Memory B cell (primary cell): ENCODE results near the gene GLI3.

Experiments used
- ATAC-seq: fragments of 150-1000 bp; cut with Tn5 transposase; 2 replicates; pipeline ENCODE4 v1.10.0; 2021; ENCODE audit warnings: low read depth, mild to moderate bottlenecking, moderate library complexity
- DNase-seq, 2 donors: peaks; one replicate each; pipeline ENCODE4 v3.0.0; 2022; ENCODE audit warnings: low spot score in 2 of 2
- H3K27ac Mint-ChIP-seq: one replicate; pipeline ENCODE4 v1.8.0; 2022; ENCODE audit warnings: mild to moderate bottlenecking, moderate library complexity, mixed read lengths
- H3K27me3 Mint-ChIP-seq: one replicate; pipeline ENCODE4 v1.8.0; 2022; ENCODE audit warnings: mixed read lengths
- H3K36me3 Mint-ChIP-seq: one replicate; pipeline ENCODE4 v1.8.0; 2022; ENCODE audit warnings: mild to moderate bottlenecking, mixed read lengths
- H3K4me1 Mint-ChIP-seq: one replicate; pipeline ENCODE4 v1.8.0; 2022; ENCODE audit warnings: mixed read lengths
- H3K4me3 Mint-ChIP-seq: one replicate; pipeline ENCODE4 v1.8.0; 2022; ENCODE audit warnings: mild to moderate bottlenecking, moderate library complexity, mixed read lengths
- H3K9me3 Mint-ChIP-seq: one replicate; pipeline ENCODE4 v1.8.0; 2022; ENCODE audit warnings: mixed read lengths

The GLI3 gene

GRCh38 chr7:42247301-42247700 lies 10.3 kb upstream of the GLI3 start:
- Mint-ChIP-seq H3K27ac (no peak overlapping the region), H3K9me3 (peaks cover 2% of the 10 kb centered on the region), H3K4me1 (no peaks in the 10 kb centered on the region), H3K27me3 (no peaks in the 10 kb centered on the region), H3K4me3 (no peak overlapping the region), H3K36me3 (no peaks in the 10 kb centered on the region)
- ATAC-seq (no peak), DNase-seq (no peak)

GRCh38 chr7:42244828-42245227 lies 7.8 kb upstream of the GLI3 start:
- ATAC-seq (no peak), DNase-seq (no peak)
- peaks cover 2% of the 10 kb centered on the region for H3K4me1 Mint-ChIP-seq

GRCh38 chr7:42242381-42242780 lies 5.4 kb upstream of the GLI3 start:
- peaks cover 2% of the 10 kb centered on the region for H3K9me3 Mint-ChIP-seq
- no peak overlapping the region for H3K27ac Mint-ChIP-seq
- no peak for DNase-seq
- H3K4me1 Mint-ChIP-seq, result peaks cover 8% of the 10 kb centered on the region
- peaks cover 27% of the 10 kb centered on the region for H3K27me3 Mint-ChIP-seq
- ATAC-seq, result no peak
- H3K36me3 Mint-ChIP-seq, result peaks cover 4% of the 10 kb centered on the region
- no peak overlapping the region for H3K4me3 Mint-ChIP-seq

More at GRCh38 chr7:42244828-42245227, 7.8 kb upstream of the GLI3 start:
- Mint-ChIP-seq H3K36me3 (peaks cover 3% of the 10 kb centered on the region), H3K27me3 (peaks cover 12% of the 10 kb centered on the region), H3K27ac (no peak overlapping the region), H3K9me3 (peaks cover 2% of the 10 kb centered on the region), H3K4me3 (no peak overlapping the region)

- no peak overlapping the region for H3K27ac Mint-ChIP-seq
- ATAC-seq (no peak), DNase-seq (no peak)
- H3K4me1 Mint-ChIP-seq, result peaks cover 8% of the 10 kb centered on the region
- H3K27me3 Mint-ChIP-seq, result peaks cover 27% of the 10 kb centered on the region
- H3K36me3 Mint-ChIP-seq, result peaks cover 4% of the 10 kb centered on the region
- no peak overlapping the region for H3K4me3 Mint-ChIP-seq
- H3K9me3 Mint-ChIP-seq, result peaks cover 2% of the 10 kb centered on the region
Observed at GRCh38 chr7:42241424-42241823, 4.4 kb upstream of the GLI3 start.

- peaks cover 15% of the 10 kb centered on the region for H3K4me1 Mint-ChIP-seq
- no peak overlapping the region for H3K27ac Mint-ChIP-seq
- H3K4me3 Mint-ChIP-seq, result no peak overlapping the region
- ATAC-seq (no peak), DNase-seq (no peak)
- H3K27me3 Mint-ChIP-seq, result peaks cover 30% of the 10 kb centered on the region
- peaks cover 2% of the 10 kb centered on the region for H3K9me3 Mint-ChIP-seq
- peaks cover 4% of the 10 kb centered on the region for H3K36me3 Mint-ChIP-seq
Observed at GRCh38 chr7:42240416-42240815, 3.4 kb upstream of the GLI3 start.

- peaks cover 33% of the 10 kb centered on the region for H3K27me3 Mint-ChIP-seq
Observed at GRCh38 chr7:42238709-42239366, 1.8 kb upstream of the GLI3 start.

GRCh38 chr7:42237811-42238541 lies 967 bp upstream of the GLI3 start:
- DNase-seq (no peak), ATAC-seq (no peak)
- peaks cover 2% of the 10 kb centered on the region for H3K9me3 Mint-ChIP-seq
- peaks cover 33% of the 10 kb centered on the region for H3K27me3 Mint-ChIP-seq
- H3K4me3 Mint-ChIP-seq, result peak overlapping the region; percentile 89
- peaks cover 4% of the 10 kb centered on the region for H3K36me3 Mint-ChIP-seq
- peaks cover 16% of the 10 kb centered on the region for H3K4me1 Mint-ChIP-seq
- no peak overlapping the region for H3K27ac Mint-ChIP-seq

More at GRCh38 chr7:42238709-42239366, 1.8 kb upstream of the GLI3 start:
- no peak overlapping the region for H3K27ac Mint-ChIP-seq
- DNase-seq (no peak), ATAC-seq (no peak)
- H3K4me3 Mint-ChIP-seq, result peak overlapping the region; percentile 89
- H3K36me3 Mint-ChIP-seq, result peaks cover 4% of the 10 kb centered on the region
- H3K9me3 Mint-ChIP-seq, result peaks cover 2% of the 10 kb centered on the region
- H3K4me1 Mint-ChIP-seq, result peaks cover 16% of the 10 kb centered on the region

- Mint-ChIP-seq H3K36me3 (peaks cover 2% of the 10 kb centered on the region), H3K4me1 (peaks cover 14% of the 10 kb centered on the region), H3K4me3 (peak overlapping the region; percentile 70), H3K27ac (no peak overlapping the region), H3K27me3 (peaks cover 32% of the 10 kb centered on the region), H3K9me3 (no peaks in the 10 kb centered on the region)
- DNase-seq, result no peak
- ATAC-seq, result no peak
Observed at GRCh38 chr7:42236266-42236975, 588 bp downstream of the GLI3 start.

GRCh38 chr7:42235741-42236161 lies 1.3 kb downstream of the GLI3 start:
- DNase-seq (no peak), ATAC-seq (no peak)
- Mint-ChIP-seq H3K27me3 (peaks cover 31% of the 10 kb centered on the region), H3K27ac (no peak overlapping the region), H3K36me3 (peaks cover 2% of the 10 kb centered on the region), H3K4me1 (peaks cover 14% of the 10 kb centered on the region), H3K9me3 (no peaks in the 10 kb centered on the region), H3K4me3 (peak overlapping the region; percentile 70)

- peaks cover 2% of the 10 kb centered on the region for H3K36me3 Mint-ChIP-seq
- no peaks in the 10 kb centered on the region for H3K9me3 Mint-ChIP-seq
- ATAC-seq, result no peak
- peaks cover 14% of the 10 kb centered on the region for H3K4me1 Mint-ChIP-seq
- H3K27ac Mint-ChIP-seq, result no peak overlapping the region
- H3K4me3 Mint-ChIP-seq, result no peak overlapping the region
- H3K27me3 Mint-ChIP-seq, result peaks cover 24% of the 10 kb centered on the region
- no peak for DNase-seq
Observed at GRCh38 chr7:42234736-42235135, 2.3 kb downstream of the GLI3 start.

- DNase-seq (no peak), ATAC-seq (no peak)
- Mint-ChIP-seq H3K36me3 (peaks cover 2% of the 10 kb centered on the region), H3K27ac (no peak overlapping the region), H3K27me3 (peaks cover 21% of the 10 kb centered on the region), H3K9me3 (no peaks in the 10 kb centered on the region), H3K4me1 (peaks cover 14% of the 10 kb centered on the region), H3K4me3 (no peak overlapping the region)
Observed at GRCh38 chr7:42233695-42234331, 3.2 kb downstream of the GLI3 start.

GRCh38 chr7:42233171-42233570 lies 3.8 kb downstream of the GLI3 start:
- Mint-ChIP-seq H3K4me1 (peaks cover 12% of the 10 kb centered on the region), H3K36me3 (peaks cover 2% of the 10 kb centered on the region), H3K4me3 (no peak overlapping the region), H3K27ac (no peak overlapping the region), H3K27me3 (peaks cover 15% of the 10 kb centered on the region), H3K9me3 (no peaks in the 10 kb centered on the region)
- ATAC-seq (no peak), DNase-seq (no peak)

GRCh38 chr7:42232275-42232674 lies 4.7 kb downstream of the GLI3 start:
- no peak for DNase-seq

More at GRCh38 chr7:42232275-42232674, 4.7 kb downstream of the GLI3 start:
- no peak for ATAC-seq
- peaks cover 9% of the 10 kb centered on the region for H3K27me3 Mint-ChIP-seq
- H3K27ac Mint-ChIP-seq, result no peak overlapping the region
- H3K4me3 Mint-ChIP-seq, result no peak overlapping the region
- H3K4me1 Mint-ChIP-seq, result peaks cover 10% of the 10 kb centered on the region
- H3K9me3 Mint-ChIP-seq, result no peaks in the 10 kb centered on the region
- no peaks in the 10 kb centered on the region for H3K36me3 Mint-ChIP-seq
